ENCODE data around the gene GAREM2. TPM values are rescaled to one million over a fixed set of nuclear protein-coding genes. Genes with fewer than 3 reads are reported as not detected.

Gene GAREM2
- total RNA-seq, 1 experiment from 2014 or later: 0.96 TPM

DNA sequence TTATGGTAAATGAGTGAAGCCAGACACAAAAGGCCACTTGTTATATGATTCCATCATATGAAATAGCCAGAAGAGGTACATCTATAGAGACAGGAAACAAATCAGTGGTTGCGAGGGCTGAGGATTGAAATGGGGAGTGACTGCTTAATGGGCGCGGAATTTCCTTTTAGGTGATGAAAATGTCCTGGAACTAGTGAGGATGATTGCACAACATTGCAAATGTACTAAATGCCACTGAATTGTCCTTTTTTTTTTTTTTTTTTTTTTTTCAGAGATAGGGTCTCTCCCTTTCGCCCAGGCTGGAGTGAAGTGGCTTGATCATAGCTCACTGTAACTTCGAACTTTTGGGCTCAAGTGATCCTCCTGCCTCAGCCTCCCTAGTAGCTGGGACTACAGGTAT is 15.3 kb upstream of the GAREM2 start:
- no peaks in the 10 kb centered on the region for H3K36me3 ChIP-seq (ENCODE audit: low read depth)
- no peaks in the 10 kb centered on the region for H3K27me3 ChIP-seq (ENCODE audit: insufficient read depth, low read depth)
- TF ChIP-seq, protein P1, sequence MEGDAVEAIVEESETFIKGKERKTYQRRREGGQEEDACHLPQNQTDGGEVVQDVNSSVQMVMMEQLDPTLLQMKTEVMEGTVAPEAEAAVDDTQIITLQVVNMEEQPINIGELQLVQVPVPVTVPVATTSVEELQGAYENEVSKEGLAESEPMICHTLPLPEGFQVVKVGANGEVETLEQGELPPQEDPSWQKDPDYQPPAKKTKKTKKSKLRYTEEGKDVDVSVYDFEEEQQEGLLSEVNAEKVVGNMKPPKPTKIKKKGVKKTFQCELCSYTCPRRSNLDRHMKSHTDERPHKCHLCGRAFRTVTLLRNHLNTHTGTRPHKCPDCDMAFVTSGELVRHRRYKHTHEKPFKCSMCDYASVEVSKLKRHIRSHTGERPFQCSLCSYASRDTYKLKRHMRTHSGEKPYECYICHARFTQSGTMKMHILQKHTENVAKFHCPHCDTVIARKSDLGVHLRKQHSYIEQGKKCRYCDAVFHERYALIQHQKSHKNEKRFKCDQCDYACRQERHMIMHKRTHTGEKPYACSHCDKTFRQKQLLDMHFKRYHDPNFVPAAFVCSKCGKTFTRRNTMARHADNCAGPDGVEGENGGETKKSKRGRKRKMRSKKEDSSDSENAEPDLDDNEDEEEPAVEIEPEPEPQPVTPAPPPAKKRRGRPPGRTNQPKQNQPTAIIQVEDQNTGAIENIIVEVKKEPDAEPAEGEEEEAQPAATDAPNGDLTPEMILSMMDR (conservative IDR thresholded peaks at IDR 0.05): no peak
- TF ChIP-seq EZH2 (IDR thresholded peaks at IDR 0.05; ENCODE audit: low read depth): no peak
- H4K20me1 ChIP-seq (ENCODE audit: insufficient read depth): no peaks in the 10 kb centered on the region
- H3K79me2 ChIP-seq (ENCODE audit: low read depth): no peaks in the 10 kb centered on the region
- 0 out of 2 replicates have a peak, but pooled peaks cover 7% of the 10 kb centered on the region for H3K9me3 ChIP-seq (ENCODE audit: insufficient read depth, low read depth)
- H3K4me1 ChIP-seq (replicated peaks; ENCODE audit: insufficient read depth): no peaks in the 10 kb centered on the region
- no peak overlapping the region for H3K27ac ChIP-seq
- intact Hi-C loops (cut with micrococcal nuclease; ENCODE audit: unreplicated experiment): no loop called here
- ChIA-PET POLR2A (ENCODE audit: unreplicated experiment) (interaction anchor here (0.6 kb wide), 1 partner anchor 350 kb away, joined by 4 read pairs; no protein-coding TSS in a partner anchor), CTCF (no interaction called here)
- no TSS peak for BruUV-seq (replicated peaks)
- no peak overlapping the region for H2AFZ ChIP-seq
- H3K4me2 ChIP-seq: no peak overlapping the region
- no peak for DNase-seq
- no peak overlapping the region for H3K4me3 ChIP-seq
- H3K9me2 ChIP-seq (ENCODE audit: insufficient read depth): no peaks in the 10 kb centered on the region
- no peaks in the 10 kb centered on the region for H3F3A ChIP-seq (ENCODE audit: insufficient read depth, low read depth)

DNA sequence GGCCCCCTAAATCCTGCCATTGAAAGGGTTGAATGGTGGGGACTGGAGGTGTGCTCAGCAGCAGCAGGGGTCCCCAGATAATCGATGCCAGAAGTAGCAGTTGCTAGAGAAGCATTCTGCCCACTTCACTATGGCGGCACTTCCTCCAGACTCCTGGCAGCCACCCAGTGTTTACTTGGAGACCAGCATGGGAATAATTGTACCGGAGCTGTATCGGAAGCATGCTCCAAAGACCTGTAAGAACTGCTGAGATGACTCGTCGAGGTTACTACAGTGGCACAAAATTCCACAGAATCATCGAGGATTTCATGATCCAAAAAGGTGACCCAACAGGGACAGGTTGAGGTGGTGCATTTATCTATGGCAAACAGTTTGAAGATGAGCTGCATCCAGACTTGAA is 11.0 kb upstream of the GAREM2 start:
- no peaks in the 10 kb centered on the region for H4K20me1 ChIP-seq (ENCODE audit: insufficient read depth)
- DNase-seq: no peak
- no peaks in the 10 kb centered on the region for H3K4me1 ChIP-seq (replicated peaks; ENCODE audit: insufficient read depth)
- H3K36me3 ChIP-seq (ENCODE audit: low read depth): no peaks in the 10 kb centered on the region
- H3K4me3 ChIP-seq: no peak overlapping the region
- H3K9me2 ChIP-seq (ENCODE audit: insufficient read depth): no peaks in the 10 kb centered on the region
- H2AFZ ChIP-seq: no peak overlapping the region
- TF ChIP-seq, protein P1 (conservative IDR thresholded peaks at IDR 0.05): no peak
- no peak for TF ChIP-seq EZH2 (IDR thresholded peaks at IDR 0.05; ENCODE audit: low read depth)
- no peak overlapping the region for H3K4me2 ChIP-seq
- no peak overlapping the region for H3K27ac ChIP-seq
- no peaks in the 10 kb centered on the region for H3F3A ChIP-seq (ENCODE audit: insufficient read depth, low read depth)
- H3K79me2 ChIP-seq (ENCODE audit: low read depth): no peaks in the 10 kb centered on the region
- no peaks in the 10 kb centered on the region for H3K27me3 ChIP-seq (ENCODE audit: insufficient read depth, low read depth)
- ChIA-PET CTCF (no interaction called here), POLR2A (ENCODE audit: unreplicated experiment) (no interaction called here)
- intact Hi-C loops (cut with micrococcal nuclease; ENCODE audit: unreplicated experiment): no loop called here
- no TSS peak for BruUV-seq (replicated peaks)
- H3K9me3 ChIP-seq (ENCODE audit: insufficient read depth, low read depth): no peaks in the 10 kb centered on the region

DNA sequence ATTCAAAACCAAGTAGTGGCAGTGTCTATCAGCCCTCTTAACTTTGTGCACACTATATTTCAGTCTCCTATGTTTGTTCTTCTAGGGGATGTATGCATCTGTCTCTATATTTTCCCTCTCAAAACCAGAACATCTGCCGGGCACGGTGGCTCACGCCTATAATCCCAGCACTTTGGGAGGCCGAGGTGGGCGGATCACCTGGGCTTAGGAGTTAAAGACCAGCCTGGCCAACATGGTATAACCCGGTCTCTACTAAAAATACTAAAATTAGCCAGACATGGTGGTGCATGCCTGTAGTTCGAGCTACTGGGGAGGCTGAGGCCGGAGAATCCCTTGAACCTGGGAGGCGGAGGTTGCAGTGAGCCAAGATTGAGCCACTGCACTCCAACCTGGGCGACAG is 9.9 kb upstream of the GAREM2 start:
- CTCF ChIA-PET: no interaction called here
- no peaks in the 10 kb centered on the region for H3K27me3 ChIP-seq (ENCODE audit: insufficient read depth, low read depth)
- no peaks in the 10 kb centered on the region for H4K20me1 ChIP-seq (ENCODE audit: insufficient read depth)
- no peak for TF ChIP-seq EZH2 (IDR thresholded peaks at IDR 0.05; ENCODE audit: low read depth)
- no peaks in the 10 kb centered on the region for H3K9me2 ChIP-seq (ENCODE audit: insufficient read depth)
- POLR2A ChIA-PET (ENCODE audit: unreplicated experiment): no interaction called here
- DNase-seq: no peak
- BruUV-seq (replicated peaks): no TSS peak
- H3K9me3 ChIP-seq (ENCODE audit: insufficient read depth, low read depth): no peaks in the 10 kb centered on the region
- no peak overlapping the region for H3K27ac ChIP-seq
- intact Hi-C loops (cut with micrococcal nuclease; ENCODE audit: unreplicated experiment): no loop called here
- H3K36me3 ChIP-seq (ENCODE audit: low read depth): no peaks in the 10 kb centered on the region
- no peak overlapping the region for H2AFZ ChIP-seq
- H3K4me3 ChIP-seq: no peak overlapping the region
- H3K4me1 ChIP-seq (replicated peaks; ENCODE audit: insufficient read depth): no peaks in the 10 kb centered on the region
- H3K4me2 ChIP-seq: no peak overlapping the region
- H3K79me2 ChIP-seq (ENCODE audit: low read depth): no peaks in the 10 kb centered on the region
- no peaks in the 10 kb centered on the region for H3F3A ChIP-seq (ENCODE audit: insufficient read depth, low read depth)

DNA sequence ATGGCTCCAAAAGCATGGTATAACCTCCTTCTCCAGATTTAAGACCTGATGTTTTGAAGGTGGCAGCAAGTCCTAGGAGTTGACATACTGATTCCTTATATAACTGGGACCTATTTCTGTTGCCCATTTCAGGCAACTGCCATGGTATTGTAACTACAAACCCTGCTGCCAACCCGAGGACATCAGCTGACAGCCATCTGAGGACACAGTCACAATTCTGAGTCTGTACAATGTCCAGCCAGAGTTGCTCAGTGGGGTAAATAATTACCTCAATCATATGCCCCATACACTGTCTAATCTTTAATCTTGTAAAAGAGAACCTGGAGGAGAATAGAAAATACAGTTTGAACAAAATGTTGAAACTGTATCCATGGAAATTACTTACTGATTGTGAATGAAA is 8.7 kb upstream of the GAREM2 start:
- H3K27me3 ChIP-seq (ENCODE audit: insufficient read depth, low read depth): no peaks in the 10 kb centered on the region
- no peaks in the 10 kb centered on the region for H4K20me1 ChIP-seq (ENCODE audit: insufficient read depth)
- TF ChIP-seq, protein P1 (conservative IDR thresholded peaks at IDR 0.05): no peak
- no peak for TF ChIP-seq EZH2 (IDR thresholded peaks at IDR 0.05; ENCODE audit: low read depth)
- H3F3A ChIP-seq (ENCODE audit: insufficient read depth, low read depth): no peaks in the 10 kb centered on the region
- no peak overlapping the region for H2AFZ ChIP-seq
- H3K9me2 ChIP-seq (ENCODE audit: insufficient read depth): no peaks in the 10 kb centered on the region
- H3K9me3 ChIP-seq (ENCODE audit: insufficient read depth, low read depth): no peaks in the 10 kb centered on the region
- BruUV-seq (replicated peaks): no TSS peak
- H3K4me1 ChIP-seq (replicated peaks; ENCODE audit: insufficient read depth): no peaks in the 10 kb centered on the region
- ChIA-PET CTCF (no interaction called here), POLR2A (ENCODE audit: unreplicated experiment) (no interaction called here)
- H3K4me3 ChIP-seq: no peak overlapping the region
- no peak overlapping the region for H3K4me2 ChIP-seq
- H3K36me3 ChIP-seq (ENCODE audit: low read depth): no peaks in the 10 kb centered on the region
- DNase-seq: no peak
- H3K79me2 ChIP-seq (ENCODE audit: low read depth): no peaks in the 10 kb centered on the region
- intact Hi-C loops (cut with micrococcal nuclease; ENCODE audit: unreplicated experiment): no loop called here
- H3K27ac ChIP-seq: no peak overlapping the region

Data from PC-9 (cell line).